Fibroblast of skin of left quadriceps (primary cell): ENCODE results near the gene DNAAF5.
"Not testable (repeated sequence)": the region's sequence is repeated elsewhere in the genome, so short reads cannot be mapped to it uniquely, and the experiment has no call there.

Experiments used
- DNase-seq, 2 experiments: peaks; one replicate each; pipeline ENCODE4 v3.0.0-alpha.2; 2013; ENCODE audit warnings: low read depth in 2 of 2

The DNAAF5 gene

DNA sequence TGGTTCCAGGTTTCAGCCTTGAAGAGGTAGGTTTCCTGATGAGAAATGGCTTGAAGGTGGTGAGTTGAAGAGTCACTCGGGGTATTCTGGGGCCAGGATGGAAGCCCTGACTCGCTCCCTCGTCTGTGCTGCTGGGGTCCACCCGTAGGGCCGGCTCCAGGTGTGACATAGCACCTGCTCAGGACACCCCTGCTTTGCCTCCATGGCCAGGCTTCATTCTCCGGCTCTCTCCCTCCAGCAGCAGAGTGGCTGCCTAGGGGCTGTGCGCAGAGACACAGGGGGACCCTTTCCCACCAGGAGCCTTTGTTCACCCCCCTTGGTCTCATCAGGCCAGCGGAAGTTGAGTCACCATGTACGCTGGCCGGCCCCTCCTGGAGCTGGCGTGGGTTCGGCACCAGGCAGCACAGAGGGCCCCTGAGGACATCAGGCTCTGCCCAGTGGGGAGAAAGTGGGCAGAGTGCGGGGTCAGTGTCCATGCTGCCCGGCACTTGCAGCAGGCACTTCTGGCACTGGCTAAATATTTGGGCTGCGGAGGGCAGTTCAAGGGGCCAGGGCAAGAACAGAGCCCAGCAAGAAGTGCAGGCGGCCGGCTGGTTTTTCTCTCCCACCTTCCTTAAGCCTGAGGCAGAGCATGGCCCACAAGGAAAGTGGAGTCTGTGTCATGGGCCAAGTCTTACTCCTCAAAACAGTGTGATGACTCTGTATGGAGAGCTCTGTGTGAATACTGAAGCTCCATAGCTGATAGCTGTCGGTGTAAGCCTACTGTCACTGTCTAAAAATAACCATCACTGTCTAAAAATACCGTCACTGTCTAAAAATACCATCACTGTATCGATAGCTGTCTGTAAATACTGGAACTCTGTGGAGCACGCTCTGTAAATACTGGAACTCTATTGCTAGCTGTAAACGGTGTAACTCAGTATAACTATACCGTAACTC lies 4.3 kb downstream of the DNAAF5 start:
- DNase-seq = no peak

DNA sequence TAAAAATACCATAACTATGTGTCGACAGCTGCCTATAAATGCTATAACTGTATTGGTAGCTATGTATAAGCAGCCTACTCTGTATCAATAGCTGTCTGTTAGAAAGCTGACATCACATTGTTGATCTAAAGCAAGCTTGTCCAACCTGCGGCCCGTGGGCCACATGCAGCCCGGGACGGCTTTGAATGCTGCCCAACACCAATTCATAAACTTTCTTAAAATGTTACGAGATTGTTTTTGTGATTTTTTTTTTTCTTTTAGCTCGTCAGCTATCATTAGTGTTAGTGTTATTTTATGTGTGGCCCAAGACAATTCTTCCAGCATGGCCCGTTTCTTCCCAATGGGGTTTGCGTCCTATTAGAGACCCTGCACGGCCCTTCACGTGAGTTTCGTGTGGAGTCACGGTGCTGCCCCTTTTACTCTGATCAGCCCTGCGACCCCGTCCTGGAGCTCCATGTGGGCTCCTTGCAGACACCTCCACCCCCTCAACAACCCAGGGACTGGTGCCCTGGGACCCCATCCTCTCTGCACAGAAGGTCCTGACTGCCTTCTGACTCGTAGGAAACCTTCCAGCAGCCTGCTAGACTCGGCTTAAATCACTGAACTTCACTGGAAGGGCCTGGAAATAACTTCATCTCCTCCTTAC lies 5.1 kb downstream of the DNAAF5 start:
- DNase-seq = no peak

DNA sequence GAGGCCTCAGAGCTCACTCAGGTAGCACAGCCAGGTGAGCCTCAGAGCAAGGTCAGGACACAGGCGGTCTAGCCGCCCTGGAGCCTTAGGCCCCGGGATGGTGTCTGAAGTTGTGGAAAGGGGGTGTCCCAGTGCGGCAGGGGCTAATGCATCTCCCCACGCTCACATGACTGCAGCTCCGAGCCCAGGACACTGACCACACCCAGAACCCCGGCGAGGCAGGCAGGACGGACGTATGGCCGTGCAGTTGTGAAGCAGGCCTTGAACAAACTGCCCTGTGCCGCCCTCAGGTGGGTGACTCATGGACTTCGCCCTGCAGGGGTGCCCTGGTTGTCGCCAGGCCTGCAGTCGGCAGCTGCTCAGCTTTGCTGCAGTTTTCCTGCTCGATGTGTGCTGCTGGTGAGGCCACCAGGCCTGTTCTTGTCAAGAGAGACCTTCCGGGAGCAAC lies 5.6 kb downstream of the DNAAF5 start:
- no peak for DNase-seq

DNA sequence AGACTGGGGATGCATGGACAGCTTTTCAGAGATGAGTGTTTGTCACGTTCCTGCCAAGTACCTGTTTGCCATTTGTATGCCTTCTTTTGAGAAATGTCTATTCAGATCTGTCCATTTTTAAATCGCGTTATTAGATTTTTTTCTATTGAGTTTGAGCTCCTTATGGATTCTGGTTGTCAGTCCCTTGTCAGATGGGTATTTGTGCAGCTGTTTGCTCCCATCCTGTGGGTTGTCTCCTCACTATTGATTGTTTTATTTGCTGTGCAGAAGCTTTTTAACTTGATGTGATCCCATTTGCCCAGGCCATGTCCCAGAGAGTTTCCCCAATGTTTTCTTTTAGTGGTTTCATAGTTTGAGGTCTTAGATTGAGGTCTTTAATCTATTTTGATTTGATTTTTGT lies 6.1 kb downstream of the DNAAF5 start:
- no peak for DNase-seq

GRCh38 chr7:734214-734613 lies 7.7 kb downstream of the DNAAF5 start:
- DNase-seq = no peak

DNA sequence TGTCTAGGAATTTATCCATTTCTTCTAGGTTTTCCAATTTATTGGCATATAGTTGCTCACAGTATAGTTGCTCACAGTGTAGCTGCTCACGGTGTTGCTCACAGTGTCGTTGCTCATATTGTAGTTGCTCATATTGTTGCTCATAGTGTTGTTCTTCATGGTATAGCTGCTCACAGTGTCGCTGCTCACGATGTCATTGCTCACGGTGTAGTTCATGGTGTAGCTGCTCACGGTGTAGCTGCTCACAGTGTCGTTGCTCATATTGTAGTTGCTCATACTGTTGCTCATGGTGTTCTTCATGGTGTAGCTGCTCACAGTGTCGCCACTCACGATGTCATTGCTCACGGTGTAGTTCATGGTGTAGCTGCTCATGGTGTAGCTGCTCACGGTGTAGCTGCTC lies 8.3 kb downstream of the DNAAF5 start:
- no peak for DNase-seq

DNA sequence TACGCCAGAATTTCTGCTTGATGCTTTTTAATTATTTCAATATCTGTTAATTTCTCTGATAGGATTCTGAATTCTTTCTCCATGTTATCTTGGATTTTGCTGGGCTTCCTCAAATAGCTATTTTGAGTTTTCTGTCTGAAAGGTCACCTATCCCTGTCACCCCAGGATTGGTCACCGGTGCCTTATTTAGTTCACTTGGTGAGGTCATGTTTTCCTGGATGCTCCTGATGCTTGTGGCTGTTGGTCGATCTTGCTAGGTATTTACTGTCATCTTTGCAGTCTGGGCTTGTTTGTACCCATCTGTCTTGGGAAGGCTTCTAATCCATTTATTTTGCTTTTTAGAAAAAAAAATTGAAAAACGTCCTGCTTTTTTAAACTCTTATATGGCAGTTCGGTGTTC lies 11.7 kb downstream of the DNAAF5 start:
- DNase-seq = no peak

DNA sequence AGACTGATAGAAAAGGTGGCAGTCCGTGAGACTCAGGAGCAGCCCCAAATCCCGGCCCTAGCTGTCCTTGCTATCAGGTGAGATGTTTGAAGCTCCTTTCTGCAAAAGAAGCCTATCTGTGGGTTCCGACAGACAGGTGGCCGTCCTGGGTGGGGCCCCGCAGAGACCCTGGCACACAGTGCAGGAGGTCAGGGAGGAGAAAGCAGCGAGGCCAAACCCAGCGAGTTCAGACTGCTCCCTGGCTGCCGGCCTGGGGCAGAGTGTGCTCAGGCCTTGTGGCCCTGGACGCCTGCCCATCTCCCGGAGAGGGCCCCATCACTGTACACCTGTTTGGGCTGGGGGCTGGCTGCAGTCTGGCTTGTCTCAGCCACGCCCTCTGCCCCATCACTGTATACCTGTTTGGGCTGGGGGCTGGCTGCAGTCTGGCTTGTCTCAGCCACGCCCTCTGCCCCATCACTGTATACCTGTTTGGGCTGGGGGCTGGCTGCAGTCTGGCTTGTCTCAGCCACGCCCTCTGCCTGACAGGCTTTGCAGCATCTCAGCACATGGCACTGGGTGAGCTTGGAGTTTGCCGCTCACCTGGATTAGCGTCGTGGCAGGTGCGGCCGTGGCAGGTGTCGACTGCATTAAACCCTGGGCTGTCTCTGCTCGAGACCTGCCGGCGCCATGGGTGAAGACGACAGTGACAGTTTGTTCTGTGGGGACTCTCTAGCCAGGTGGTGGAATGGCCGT lies 12.4 kb downstream of the DNAAF5 start:
- DNase-seq = no peak

- DNase-seq = no peak
Observed at GRCh38 chr7:739455-739982, 13.0 kb downstream of the DNAAF5 start.

GRCh38 chr7:739983-740942 lies 13.8 kb downstream of the DNAAF5 start:
- no peak for DNase-seq

- DNase-seq = no peak
Observed at GRCh38 chr7:741191-741671, 14.7 kb downstream of the DNAAF5 start.

GRCh38 chr7:741850-742249 lies 15.4 kb downstream of the DNAAF5 start:
- DNase-seq = no peak

GRCh38 chr7:742791-743190 lies 16.3 kb downstream of the DNAAF5 start:
- DNase-seq = no peak

GRCh38 chr7:743341-744127 lies 17.0 kb downstream of the DNAAF5 start:
- not testable (repeated sequence) for DNase-seq

DNA sequence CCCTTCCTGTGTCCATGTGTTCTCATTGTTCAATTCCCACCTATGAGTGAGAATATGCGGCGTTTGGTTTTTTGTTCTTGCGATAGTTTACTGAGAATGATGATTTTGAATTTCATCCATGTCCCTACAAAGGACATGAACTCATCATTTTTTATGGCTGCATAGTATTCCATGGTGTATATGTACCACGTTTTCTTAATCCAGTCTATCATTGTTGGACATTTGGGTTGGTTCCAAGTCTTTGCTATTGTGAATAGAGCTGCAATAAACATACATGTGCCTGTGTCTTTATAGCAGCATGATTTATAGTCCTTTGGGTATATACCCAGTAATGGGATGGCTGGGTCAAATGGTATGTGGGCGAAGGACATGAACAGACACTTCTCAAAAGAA lies 17.6 kb downstream of the DNAAF5 start:
- DNase-seq = not testable (repeated sequence)

GRCh38 chr7:744854-745430 lies 18.4 kb downstream of the DNAAF5 start:
- DNase-seq = no peak

GRCh38 chr7:745431-746154 lies 19.1 kb downstream of the DNAAF5 start:
- no peak for DNase-seq

- no peak for DNase-seq
Observed at GRCh38 chr7:746155-747061, 19.9 kb downstream of the DNAAF5 start.
